GM18517 (cell line): ENCODE results near the gene POLR2J3.
"Not testable (repeated sequence)": the region's sequence is repeated elsewhere in the genome, so short reads cannot be mapped to it uniquely, and the experiment has no call there.

Experiments used
- ATAC-seq: cut with Tn5 transposase; IDR thresholded peaks from one replicate; pipeline ENCODE4 v1.9.1; 2021; ENCODE audit warnings: mild to moderate bottlenecking, moderate library complexity; ENCODE audit not compliant: unreplicated experiment

Gene POLR2J3

DNA sequence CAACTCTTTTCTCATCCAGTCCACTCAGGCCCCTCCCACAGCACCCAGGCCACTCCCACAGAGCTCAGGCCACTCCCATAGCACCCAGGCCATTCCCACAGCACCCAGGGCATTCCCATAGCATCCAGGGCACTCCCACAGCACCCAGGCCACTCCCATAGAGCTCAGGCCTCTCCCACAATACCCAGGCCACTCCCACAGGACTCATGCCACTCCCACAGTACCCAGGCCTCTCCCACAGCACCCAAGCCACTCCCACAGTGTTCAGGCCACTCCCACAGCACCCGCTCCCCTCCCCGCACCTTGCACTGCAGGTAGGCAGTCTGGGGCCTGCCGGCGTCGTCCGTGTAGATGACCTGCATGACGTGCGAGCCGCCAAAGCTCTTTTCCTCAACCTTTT is 17.5 kb upstream of the POLR2J3 start:
- not testable (repeated sequence) for ATAC-seq

DNA sequence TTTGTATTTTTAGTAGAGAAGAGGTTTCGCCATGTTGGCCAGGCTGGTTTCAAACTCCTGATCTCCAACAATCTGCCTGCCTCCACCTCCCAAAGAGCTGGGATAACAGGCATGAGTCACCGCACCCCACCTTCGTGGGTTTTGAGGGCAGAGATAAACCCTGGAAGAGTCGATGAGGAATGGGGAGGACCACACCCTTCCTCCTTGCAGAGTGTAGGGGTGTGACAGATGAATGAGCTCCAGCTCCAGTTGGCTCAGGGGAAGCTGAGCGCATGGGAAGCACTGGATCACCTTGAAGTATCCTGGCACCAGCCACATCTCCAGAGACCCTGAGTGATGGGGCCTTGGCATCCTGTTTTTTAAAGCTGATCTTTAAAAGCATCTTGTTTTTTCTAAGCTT is 11.1 kb upstream of the POLR2J3 start:
- not testable (repeated sequence) for ATAC-seq

DNA sequence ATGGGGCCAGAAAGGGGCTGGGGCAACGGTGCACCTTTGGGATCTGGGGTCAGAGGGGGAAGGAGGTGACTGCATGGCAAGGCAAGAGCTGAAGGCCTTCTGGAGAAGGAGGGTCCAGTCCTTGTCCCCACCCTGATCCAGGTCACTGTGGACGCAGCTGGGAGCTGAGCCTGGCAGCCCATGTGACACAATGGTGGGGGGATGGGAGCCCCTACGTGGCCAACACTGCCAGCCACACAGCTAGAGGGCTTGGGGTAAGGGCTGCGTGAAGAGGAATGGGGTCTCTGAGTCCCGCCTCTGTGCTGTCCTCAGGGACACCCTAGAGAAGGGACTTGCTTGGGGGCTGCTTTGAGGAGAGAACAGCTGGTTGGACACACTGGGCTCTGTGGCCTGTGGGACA is 9.3 kb upstream of the POLR2J3 start:
- ATAC-seq = not testable (repeated sequence)

DNA sequence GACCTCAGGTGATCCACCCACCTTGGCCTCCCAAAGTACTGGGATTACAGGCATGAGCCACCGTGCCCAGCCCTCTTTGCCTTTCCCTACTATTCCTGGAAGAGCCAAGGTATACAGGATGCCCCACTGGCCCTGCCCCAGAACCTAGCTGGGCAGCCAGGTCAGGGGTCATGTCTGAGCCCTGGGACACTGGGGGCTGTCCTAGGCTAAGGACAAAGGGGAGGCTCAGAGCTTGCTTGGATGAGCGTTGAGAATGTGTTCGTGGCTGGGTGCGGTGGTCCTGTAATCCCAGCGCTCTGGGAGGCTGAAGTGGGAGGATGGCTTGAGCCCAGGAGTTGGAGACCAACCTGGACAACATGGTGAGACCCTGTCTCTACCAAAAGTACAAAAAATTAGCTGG is 6.1 kb upstream of the POLR2J3 start:
- ATAC-seq = not testable (repeated sequence)

DNA sequence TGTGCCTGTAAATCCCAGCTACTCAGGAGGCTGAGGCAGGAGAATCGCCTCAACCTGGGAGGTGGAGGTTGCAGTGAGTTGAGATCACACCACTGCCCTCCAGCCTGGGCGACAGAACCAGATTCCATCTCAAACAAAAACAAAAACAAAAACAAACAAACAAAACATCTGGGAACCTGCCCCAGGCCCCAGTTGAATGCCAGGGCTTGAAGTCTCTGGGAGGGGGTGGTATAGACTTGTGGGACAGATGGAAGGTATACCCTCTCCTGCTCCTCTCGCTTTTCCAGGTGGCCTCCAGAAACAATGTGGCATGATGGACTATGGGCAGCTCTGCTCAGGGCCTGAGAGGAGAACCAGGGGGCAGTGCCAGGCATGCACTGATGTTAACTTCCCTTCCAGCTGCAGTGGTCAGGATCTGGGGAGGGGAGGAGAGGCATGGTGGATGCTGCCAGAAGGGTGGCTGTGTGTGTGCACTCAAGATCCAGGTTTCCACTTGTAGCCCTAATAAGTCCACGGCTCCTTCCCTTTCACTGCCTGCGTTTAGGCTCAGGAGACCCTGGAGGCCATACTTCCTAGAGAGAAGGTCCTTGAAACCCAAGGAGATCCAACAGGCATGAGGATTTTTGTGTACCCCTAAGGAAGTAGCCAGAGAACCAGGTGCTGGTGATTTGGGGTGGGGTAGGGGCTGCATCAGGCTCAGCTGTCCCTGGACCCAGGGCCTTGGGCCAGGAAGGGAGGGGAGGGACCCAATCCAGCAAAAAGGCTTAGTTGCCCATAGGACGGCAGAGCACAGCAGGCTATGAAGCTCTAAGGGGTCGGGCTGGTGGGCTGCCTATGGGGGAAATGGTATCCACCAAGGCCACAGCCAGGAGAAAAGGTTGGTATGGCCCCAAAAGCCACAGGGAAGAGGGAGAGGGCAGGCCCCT is 5.2 kb upstream of the POLR2J3 start:
- not testable (repeated sequence) for ATAC-seq

DNA sequence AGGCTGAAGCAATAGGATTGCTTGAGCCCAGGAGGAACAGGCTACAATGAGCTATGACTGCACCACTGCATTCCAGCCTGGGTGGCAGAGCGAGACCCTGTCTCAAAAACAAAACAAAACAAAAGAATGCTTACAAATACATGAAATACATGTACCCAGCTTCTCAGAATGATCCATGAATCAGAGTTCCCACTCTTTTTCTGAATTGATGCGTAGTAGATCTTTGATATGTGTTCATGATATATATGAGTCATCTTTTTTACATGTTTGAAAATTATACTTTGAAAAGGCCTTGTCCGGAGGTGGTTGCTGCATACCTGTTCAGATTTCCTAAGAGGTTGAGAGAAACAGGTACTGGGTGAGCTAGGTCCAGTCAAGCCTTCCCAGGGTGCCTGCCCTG is 4.0 kb upstream of the POLR2J3 start:
- not testable (repeated sequence) for ATAC-seq

DNA sequence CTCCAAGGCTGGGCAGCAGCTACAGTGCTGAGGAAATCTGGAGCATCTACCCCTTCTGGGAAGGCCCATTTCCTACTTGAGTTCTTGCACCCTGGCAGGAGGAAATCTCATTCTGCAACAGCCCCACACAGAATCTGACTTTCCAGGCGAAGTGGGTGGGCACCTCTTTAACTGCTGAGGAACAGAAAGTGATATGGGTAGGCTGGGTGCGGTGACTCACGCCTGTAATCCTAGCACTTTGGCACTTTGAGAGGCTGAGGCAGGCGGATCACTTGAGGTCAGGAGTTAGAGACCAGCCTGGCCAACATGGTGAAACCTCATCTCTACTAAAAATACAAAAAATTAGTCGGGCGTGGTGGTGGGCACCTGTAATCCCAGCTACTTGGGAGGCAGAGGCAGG is 2.2 kb upstream of the POLR2J3 start:
- not testable (repeated sequence) for ATAC-seq

DNA sequence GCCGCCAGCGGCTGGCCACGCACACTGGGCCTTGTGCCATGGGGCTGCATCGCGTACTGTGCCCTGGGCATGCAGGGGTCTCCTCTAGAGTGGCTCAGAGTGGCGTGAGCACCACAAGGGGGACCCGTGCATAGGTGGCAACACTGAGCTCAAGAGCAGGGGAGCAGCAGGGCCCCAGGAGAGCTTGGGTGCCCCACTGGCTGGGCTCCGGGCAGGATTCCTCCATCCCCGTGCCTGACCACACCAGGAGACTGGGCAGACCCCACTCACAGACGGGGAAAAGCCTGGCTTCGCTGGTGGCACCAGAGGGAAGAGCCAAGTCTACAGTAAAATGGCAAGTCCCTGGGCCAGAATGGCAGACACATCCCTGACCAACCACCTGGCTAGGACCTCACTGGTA is 3.8 kb downstream of the POLR2J3 start:
- not testable (repeated sequence) for ATAC-seq

DNA sequence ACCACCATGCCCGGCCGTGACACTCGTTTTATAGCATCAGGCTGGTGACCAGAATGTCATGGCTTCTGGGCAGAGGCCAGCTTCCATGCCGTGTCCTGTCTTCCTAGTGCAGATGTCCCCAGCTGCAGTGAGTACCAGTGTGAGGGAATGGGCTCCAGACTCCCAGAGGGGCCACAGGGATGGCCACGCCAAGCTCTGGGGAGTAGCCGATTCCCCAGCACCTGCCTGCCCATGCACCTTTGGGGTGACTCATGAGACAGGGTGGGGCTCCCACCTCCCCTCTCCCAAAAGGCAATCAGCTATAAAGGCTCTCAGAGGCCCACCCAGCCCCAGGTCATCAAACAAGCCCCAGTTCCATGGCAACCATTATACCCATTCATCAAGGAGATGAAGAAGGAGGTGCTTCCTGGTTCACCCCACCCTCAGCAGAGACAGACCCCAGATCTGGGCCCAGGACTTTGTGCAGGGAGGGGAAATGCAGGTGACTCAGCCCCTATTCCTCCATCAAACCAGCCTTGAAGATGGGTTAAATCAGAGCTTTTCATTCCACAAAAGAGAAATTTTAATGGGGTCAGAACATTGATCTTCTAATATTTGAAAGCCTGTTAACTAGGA is 21.5 kb downstream of the POLR2J3 start, which contains the start of gene SPDYE2:
Gene SPDYE2, plus strand, starts transcription at position 419 of the 615 bp plus-strand sequence. CDS start 2,030 bp downstream, outside the sequence.
- not testable (repeated sequence) for ATAC-seq

DNA sequence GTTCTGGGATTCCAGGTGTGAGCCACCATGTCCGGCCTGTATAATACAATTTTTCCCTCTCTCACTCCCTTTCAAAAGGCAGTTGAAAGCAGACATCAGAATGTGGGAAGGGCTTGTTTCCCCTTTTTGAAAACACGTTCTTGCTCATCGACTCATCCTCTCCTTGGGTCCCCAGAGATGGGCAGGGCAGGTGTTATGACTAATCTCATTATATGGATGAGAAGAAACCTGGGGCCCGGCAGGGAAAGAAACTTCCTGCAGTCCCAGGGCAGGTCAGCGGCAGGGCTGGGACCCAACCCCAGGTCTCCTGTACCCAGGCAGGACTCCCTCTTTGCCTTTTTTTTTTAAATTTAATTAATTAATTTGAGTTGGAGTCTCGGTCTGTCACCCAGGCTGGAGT is 26.0 kb downstream of the POLR2J3 start:
- ATAC-seq = peak; percentile 72

DNA sequence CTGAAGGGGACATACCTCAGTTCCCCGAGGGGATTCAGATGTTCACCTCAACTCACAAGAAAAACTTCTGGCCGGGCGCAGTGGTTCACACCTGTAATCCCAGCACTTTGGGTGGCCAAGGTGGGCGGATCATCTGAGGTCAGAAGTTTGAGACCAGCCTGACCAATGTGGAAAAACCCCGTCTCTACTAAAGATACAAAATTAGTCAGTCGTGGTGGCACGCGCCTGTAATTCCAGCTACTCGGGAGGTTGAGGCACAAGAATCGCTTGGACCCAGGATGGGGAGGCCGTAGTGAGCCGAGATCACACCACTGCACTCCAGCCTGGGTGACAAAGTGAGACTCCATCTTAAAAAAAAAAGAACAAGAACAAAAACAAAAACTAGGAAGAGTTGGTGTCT is 27.1 kb downstream of the POLR2J3 start:
- ATAC-seq = not testable (repeated sequence)

DNA sequence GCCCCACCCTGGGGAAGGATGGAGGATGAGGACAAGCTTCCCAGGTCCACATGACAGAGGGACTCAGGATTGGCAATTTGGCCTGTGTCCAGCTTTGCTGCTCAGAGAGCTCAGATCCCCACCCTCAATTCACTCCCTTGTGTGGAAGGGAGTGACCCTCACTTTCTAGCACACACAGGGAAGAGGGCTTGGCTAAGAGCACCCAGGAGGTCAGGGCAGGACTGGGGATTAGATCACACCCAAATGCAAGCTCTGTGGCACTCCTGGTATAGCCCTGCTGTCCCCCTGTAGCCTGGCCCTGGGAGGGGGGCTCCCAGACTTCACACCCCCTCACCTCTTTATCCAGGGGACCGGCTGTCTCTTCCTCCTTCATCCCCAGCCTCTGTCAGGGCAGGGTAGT is 28.0 kb downstream of the POLR2J3 start:
- not testable (repeated sequence) for ATAC-seq

DNA sequence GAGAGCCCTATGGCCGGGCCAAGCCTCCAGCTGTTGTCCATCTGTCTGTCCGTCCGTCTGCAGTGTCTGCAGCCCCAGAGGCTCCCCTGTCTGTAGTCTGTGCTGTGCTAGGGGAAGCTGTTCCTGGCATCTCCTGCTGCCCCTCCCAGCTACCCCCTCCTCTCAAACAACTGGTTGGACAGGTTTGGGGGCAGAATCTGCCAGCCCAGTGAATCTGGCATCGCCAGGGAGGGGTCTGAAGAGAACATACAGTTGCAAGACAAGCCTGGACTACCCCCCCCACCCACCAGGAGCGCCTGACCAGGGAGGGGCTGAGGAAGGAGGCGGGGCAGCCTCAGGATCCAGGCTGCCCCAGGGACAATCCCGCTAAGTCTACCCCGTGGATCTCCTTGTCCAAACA is 28.8 kb downstream of the POLR2J3 start, which contains the start of gene UPK3BL2:
Gene UPK3BL2, minus strand, starts transcription at position 101 of the 400 bp plus-strand sequence. Its CDS starts 60 bp downstream, at position 41.
- not testable (repeated sequence) for ATAC-seq

DNA sequence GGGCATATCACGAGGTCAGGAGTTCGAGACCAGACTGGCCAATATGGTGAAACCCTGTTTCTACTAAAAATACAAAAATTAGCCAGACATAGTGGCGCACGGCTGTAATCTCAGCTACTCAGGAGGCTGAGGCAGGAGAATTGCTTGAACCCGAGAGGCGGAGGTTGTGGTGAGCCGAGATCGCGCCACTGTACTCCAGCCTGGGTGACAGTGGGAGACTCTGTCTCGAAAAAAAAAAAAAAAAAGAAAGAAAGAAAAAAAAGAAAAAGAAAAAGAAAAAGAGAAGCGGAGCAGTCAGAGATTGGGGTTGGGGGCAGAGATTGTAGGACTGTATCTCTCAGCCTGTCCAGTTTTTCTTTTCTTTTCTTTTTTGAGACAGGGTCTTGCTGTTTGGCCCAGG is 29.6 kb downstream of the POLR2J3 start:
- ATAC-seq = not testable (repeated sequence)

DNA sequence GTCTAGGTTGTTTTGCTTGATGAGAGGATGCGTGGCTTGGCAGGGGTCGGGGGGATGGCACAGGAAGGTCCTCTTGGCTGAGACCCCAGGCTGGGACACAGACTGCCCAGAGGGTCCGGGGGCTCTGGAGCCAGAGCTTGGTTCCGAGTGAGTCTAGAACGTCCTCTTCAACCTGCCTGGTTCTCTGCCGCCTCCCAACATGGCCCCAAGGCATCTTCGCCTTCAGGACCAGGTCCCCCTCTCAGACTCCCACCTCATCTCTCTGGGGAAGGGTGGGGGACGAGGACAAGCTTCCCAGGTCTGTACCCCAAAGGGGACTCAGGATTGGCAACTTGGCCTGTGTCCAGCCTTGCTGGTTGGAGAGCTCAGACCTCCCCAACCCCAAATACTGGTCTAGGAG is 30.3 kb downstream of the POLR2J3 start:
- ATAC-seq = not testable (repeated sequence)

DNA sequence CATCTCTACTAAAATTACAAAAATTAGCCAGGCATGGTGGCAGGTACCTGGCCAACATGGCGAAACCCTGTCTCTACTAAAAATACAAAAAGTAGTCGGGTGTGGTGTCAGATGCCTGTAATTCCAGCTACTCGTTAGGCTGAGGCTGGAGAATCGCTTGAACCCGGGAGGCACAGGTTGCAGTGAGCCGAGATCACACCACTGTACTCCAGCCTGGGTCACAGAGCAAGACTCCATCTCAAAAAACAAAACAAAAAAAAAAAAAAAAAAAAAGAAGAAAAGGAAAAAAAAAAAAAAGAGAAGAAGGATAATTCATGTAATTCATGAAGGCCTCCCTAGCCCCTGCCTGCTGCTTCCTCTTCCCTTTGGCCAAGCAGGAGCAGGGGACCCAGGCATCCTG is 31.8 kb downstream of the POLR2J3 start:
- not testable (repeated sequence) for ATAC-seq

DNA sequence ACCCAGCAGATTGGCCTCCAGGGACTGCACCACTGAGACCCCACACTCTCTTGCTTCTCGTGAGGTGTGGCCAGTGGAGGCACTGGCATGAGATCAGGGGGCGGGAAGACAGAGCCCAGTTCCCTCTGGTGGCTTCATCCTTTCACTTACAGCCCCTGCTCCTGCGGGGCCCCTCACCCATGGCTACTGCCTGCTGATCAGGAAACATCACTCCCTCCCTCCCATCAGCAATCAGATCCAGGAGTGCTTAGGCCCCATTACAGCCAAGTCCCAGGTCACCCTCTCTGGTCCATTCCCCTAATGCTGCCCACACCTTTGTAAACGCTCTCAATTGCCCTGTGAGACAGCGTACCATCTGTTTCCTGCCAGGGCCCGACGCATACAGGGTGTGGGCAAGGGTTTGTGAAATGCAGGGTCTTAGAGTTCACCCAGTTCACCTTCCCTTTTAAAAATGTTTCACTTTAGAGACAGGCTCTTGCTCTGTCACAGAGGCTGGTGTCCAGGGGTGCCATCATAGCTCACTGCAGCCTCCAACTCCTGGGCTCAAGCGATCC is 37.2 kb downstream of the POLR2J3 start:
- ATAC-seq = not testable (repeated sequence)

DNA sequence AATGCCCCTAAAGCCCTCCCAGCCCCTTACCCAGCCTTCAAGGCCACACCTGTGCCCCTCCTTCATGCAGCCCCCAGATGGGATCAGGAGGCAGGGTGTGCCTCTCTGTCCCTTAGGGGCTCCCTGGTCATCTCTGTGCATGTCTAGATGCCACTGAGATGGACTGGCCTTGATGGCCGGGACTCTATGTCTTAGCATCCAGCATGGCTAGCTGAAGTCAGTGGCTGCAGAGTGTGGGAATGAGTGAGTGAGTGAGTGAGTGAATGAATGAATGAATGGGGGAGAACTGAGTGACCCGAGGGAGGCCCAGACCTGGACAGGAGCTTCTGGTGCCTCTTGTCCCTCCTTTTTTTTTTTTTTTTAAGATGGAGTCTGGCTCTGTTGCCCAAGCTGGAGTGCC is 40.3 kb downstream of the POLR2J3 start:
- not testable (repeated sequence) for ATAC-seq

DNA sequence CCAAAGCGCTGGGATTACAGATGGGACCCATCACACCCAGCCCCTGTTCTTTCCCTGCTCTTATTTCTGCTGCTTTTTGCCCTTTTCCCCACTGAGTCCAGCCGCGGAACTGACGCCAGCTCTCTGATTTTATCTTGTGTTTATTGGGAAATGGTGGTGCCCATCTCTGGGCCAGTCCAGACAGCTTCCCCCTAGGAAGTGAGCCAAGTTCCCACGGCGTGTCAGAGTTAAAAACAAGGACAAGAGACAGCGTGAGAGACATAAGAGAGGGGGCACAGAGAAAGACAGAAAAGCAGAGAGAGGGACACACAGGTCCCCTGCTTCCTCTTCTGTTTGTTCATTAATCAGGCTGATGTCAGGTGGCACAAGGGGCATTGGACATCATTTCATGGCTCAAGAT is 40.8 kb downstream of the POLR2J3 start:
- not testable (repeated sequence) for ATAC-seq

DNA sequence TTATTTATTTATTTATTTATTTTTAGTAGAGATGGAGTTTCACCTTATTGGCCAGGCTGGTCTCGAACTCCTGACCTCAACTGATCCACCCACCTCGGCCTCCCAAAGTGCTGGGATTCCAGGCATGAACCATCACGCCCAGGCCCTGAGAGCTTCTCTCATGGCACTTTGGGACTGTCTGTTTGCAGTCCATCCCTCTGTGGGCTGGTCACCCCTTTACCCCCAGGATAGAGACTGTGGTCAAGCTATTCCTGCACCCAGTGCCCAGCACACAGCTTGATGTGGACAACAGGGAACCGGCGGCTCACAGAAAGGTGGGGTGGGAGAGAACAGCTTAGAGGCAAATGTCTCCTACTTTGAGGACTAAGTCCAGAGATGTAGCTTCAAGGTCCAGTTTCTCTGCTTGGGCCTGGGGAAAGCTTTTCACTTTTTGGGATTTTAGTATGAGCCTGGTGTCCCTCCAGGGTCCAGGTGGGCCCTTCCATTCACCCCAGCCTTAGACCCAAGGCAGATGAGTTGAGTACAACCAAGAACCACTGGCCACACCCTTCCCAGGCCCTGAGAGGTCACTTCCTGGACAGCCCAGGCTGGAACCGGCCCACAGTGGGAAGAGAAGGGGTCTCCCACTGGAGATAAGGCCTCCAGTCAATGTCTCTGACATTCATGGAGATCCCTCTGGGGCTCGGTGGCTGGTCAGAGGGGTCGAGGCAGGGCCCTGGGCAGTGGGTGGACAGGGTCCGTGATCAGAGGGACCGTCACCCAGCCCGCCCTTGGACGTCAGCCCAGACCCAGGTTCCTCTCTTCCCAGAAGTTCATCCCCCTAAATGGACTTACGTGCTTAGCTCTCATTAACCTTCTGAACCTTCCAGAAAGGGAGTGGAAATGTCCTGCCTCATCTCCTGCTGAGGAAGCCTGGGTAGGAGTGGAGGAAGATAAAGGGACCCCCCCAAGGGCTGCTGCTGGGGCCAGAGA is 44.3 kb downstream of the POLR2J3 start:
- ATAC-seq = not testable (repeated sequence)
